ENCODE measurements around the gene CEACAM3.

GRCh38 chr19:41796362-41796761, at the start of gene CEACAM3:
- TF ChIP-seq CTCF (IDR thresholded peaks at IDR 0.05; ENCODE audit: insufficient read depth, low read length, poor library complexity, severe bottlenecking) = no peak
- TF ChIP-seq EZH2phosphoT487 (conservative IDR thresholded peaks at IDR 0.05; ENCODE audit: low read length) = no peak

All from SU-DHL-6 (cell line).